ENCODE results near the gene PSMG3.

GRCh38 chr7:1555046-1555812, 14.6 kb downstream of the PSMG3 start:
- no peak for TF ChIP-seq CTCF (IDR thresholded peaks at IDR 0.05; ENCODE audit: extremely low read depth in 1 of 2, insufficient read depth in 1 of 2, low read depth in 1 of 2, low read length in 2 of 2)
- TF ChIP-seq POLR2A (IDR thresholded peaks at IDR 0.05; ENCODE audit: low read depth, low read length) = no peak
- TF ChIP-seq POLR2AphosphoS5 (IDR thresholded peaks at IDR 0.05; ENCODE audit: insufficient read depth, low read depth, low read length) = no peak
